IPS-18c (cell line): ENCODE measurements around the gene MAP4K4.
"Not testable (repeated sequence)": the region's sequence is repeated elsewhere in the genome, so short reads cannot be mapped to it uniquely, and the experiment has no call there.

Experiments used
- H3K4me3 ChIP-seq: 2 replicates; pipeline ENCODE4 v1.7.0; 2013; ENCODE audit warnings: low read depth, mild to moderate bottlenecking, low read length, moderate library complexity; ENCODE audit not compliant: insufficient read depth
- H3K9me3 ChIP-seq: one replicate; pipeline ENCODE4 v1.6.1; 2013; ENCODE audit warnings: mild to moderate bottlenecking, low read length, moderate library complexity; ENCODE audit not compliant: control insufficient read depth, insufficient read depth

Gene MAP4K4

GRCh38 chr2:101770726-101771125 is 73.2 kb downstream of the MAP4K4 start:
- Histone ChIP-seq H3K9me3 (no peaks in the 10 kb centered on the region), H3K4me3 (no peak overlapping the region)

- H3K9me3 ChIP-seq = no peaks in the 10 kb centered on the region
- no peak overlapping the region for H3K4me3 ChIP-seq
Observed at GRCh38 chr2:101771227-101771902, 73.9 kb downstream of the MAP4K4 start.

DNA sequence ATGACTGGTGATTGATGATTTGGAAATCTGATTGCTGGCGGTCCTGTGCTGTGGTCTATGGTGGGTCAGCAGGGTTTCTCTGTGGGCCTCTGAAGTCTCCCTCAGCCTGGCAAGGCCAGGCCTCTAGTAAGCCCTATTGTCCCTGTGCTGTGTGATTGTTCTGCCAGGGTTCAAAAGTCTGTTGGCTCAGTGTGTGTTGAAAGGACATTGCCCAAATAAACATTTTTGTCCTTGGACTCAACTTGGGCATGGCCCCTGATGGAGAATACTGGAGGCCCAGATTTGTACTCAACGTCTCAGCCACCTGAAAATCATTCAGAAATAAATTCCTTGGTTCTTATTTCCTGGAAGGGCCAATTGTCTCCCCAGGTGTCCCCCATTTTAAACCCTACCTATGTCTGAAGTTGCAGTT is 74.4 kb downstream of the MAP4K4 start:
- Histone ChIP-seq H3K9me3 (no peaks in the 10 kb centered on the region), H3K4me3 (no peak overlapping the region)

- Histone ChIP-seq H3K4me3 (no peak overlapping the region), H3K9me3 (no peaks in the 10 kb centered on the region)
Observed at GRCh38 chr2:101773137-101773536, 75.6 kb downstream of the MAP4K4 start.

- not testable (repeated sequence) for H3K9me3 ChIP-seq, H3K4me3 ChIP-seq
Observed at GRCh38 chr2:101773961-101774360, 76.5 kb downstream of the MAP4K4 start.

GRCh38 chr2:101775092-101775491 is 77.6 kb downstream of the MAP4K4 start:
- Histone ChIP-seq H3K9me3 (no peaks in the 10 kb centered on the region), H3K4me3 (no peak overlapping the region)

GRCh38 chr2:101775636-101776035 is 78.1 kb downstream of the MAP4K4 start:
- Histone ChIP-seq H3K9me3 (no peaks in the 10 kb centered on the region), H3K4me3 (no peak overlapping the region)

- Histone ChIP-seq H3K9me3 (no peaks in the 10 kb centered on the region), H3K4me3 (no peak overlapping the region)
Observed at GRCh38 chr2:101776172-101777043, 78.9 kb downstream of the MAP4K4 start.

DNA sequence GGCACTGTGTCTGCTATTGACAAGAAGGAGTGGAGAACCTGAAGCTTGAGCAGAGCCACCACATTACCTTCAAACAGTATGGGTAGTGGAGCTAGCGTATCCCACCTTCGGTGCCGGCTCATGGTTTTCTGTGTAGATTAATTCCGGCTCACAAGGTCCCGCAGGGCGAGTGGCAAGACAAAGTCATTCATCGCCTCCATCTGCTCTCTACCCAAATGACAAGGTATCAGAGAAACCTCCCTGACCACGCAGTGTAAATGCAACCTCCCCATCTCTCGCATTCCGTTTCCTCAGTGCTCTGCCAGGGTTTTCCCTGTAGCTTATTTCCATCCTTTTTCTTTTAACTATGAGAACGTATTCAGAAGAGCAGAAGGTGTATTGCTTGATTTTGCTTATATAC is 79.8 kb downstream of the MAP4K4 start:
- no peak overlapping the region for H3K4me3 ChIP-seq
- H3K9me3 ChIP-seq = no peaks in the 10 kb centered on the region

DNA sequence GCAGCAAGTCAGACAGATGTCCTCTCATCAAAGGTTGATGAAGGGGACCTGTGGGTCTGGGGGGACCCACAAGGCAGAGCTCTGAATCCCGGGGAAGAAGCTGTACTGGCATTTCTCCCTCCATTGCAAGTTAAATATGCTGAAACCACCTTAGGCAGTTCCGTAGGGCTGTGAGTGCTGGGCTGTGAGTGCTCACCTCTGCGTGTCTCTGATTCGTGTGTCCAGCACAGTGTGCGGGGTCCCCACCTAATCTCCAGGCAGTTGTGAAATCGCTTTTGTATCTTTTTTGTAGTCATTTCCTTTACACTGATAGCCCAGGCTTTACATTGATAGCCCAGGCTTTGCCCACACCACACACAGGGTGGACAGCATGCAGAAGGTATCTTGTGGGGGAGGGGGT is 80.6 kb downstream of the MAP4K4 start:
- Histone ChIP-seq H3K9me3 (no peaks in the 10 kb centered on the region), H3K4me3 (no peak overlapping the region)

GRCh38 chr2:101779190-101779589 is 81.7 kb downstream of the MAP4K4 start:
- Histone ChIP-seq H3K9me3 (no peaks in the 10 kb centered on the region), H3K4me3 (no peak overlapping the region)

- Histone ChIP-seq H3K9me3 (no peaks in the 10 kb centered on the region), H3K4me3 (no peak overlapping the region)
Observed at GRCh38 chr2:101779656-101780055, 82.1 kb downstream of the MAP4K4 start.

- H3K4me3 ChIP-seq = no peak overlapping the region
- H3K9me3 ChIP-seq = no peaks in the 10 kb centered on the region
Observed at GRCh38 chr2:101781326-101781725, 83.8 kb downstream of the MAP4K4 start.

DNA sequence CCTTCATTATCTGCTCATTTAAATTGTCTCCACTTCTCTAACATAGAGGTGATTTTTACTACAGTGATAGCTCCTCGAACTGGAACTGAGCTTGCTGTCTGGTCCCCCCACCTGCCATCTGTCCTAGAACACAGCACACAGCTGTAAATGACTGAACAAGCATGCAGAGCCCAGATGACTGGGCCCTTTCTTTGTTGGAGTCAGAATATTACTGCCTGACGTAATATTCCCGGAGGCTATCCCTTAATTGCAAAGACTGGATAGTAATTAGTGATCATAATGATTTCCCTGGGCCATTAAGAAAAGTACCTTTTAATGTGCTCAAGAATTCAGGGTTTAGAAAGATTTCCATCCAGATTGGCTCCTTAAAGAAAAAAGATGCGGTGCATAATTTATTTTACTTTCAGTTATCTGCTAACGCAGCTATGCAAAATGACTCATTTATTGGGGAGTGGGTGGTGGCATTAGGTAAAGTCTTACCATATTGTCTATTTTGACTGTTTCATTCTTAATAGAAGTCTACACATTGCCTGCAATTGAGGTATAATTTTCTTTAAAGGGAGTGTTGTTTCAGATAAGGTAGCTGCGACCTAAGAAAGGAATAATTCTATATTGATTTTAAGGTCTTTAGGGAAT is 84.4 kb downstream of the MAP4K4 start:
- H3K9me3 ChIP-seq = no peaks in the 10 kb centered on the region
- no peak overlapping the region for H3K4me3 ChIP-seq

DNA sequence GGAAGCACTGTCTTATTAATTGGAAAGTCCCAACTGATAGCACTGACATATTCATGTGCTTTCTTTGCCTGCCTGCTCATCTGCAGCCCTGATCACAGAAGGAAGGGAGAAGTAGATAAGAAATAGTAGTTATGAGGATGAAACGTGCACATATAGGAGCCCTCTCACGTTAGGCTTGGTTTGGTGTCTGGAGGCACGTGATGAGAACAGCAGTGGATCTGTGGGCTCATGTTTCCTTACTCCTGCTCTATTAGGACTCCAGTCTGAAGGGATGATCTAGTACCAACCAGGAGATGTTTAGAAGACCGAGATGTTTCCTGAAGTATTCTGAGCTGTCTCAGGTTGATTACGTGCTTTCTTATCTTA is 84.9 kb downstream of the MAP4K4 start:
- H3K9me3 ChIP-seq = no peaks in the 10 kb centered on the region
- H3K4me3 ChIP-seq = no peak overlapping the region

- Histone ChIP-seq H3K4me3 (no peak overlapping the region), H3K9me3 (no peaks in the 10 kb centered on the region)
Observed at GRCh38 chr2:101787097-101787496, 89.6 kb downstream of the MAP4K4 start.

GRCh38 chr2:101788565-101788964 is 91.1 kb downstream of the MAP4K4 start:
- Histone ChIP-seq H3K4me3 (no peak overlapping the region), H3K9me3 (no peaks in the 10 kb centered on the region)
